HG03139 (cell line): ENCODE data around the gene OR2H1.

ENCODE experiments used
- ATAC-seq: cut with Tn5 transposase; IDR thresholded peaks from one replicate; pipeline ENCODE4 v1.9.1; 2021; ENCODE audit not compliant: unreplicated experiment

OR2H1 gene

GRCh38 chr6:29483186-29483585 lies 26.2 kb downstream of the OR2H1 start:
- no peak for ATAC-seq

DNA sequence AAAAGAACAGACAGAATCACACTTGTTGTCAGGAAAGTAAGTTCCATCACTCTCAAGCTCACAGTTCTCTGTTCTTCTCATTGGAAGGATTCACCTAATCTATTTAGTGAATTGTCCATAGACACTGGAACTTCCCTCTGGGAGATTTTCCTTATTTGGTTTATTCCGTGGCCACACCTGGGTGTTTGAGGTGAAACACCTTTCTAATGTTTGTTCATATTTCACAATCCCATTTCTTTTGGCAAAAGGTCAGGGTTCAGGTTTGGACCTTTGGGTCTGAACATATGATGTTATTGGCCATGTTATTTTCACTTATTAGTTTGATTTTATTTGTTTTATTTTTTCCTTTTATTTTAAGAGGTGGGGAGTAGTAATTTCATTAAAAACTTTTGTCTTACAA lies 26.8 kb downstream of the OR2H1 start:
- ATAC-seq: no peak

DNA sequence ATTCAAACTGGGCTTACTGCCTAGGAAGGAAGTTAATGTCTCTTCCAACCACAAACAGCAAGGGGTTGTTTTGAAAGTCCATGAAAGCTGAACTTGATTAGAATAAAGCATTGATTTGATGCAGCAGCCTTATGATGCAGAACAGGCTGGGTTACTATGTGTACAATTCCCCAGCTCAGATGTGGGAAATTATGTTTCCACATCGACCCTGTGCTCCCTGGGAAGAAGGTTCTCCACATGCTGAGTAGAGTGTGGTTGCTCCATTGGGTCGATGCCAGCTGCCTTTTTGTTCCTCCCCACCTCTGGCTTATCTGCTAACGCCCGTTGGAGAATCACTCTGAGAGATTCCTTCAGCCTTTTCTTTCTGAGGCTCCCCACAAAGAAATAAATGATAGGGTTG lies 29.6 kb downstream of the OR2H1 start:
- ATAC-seq: no peak

- no peak for ATAC-seq
These were observed 30.2 kb downstream of the OR2H1 start for GRCh38 chr6:29487131-29487530.

DNA sequence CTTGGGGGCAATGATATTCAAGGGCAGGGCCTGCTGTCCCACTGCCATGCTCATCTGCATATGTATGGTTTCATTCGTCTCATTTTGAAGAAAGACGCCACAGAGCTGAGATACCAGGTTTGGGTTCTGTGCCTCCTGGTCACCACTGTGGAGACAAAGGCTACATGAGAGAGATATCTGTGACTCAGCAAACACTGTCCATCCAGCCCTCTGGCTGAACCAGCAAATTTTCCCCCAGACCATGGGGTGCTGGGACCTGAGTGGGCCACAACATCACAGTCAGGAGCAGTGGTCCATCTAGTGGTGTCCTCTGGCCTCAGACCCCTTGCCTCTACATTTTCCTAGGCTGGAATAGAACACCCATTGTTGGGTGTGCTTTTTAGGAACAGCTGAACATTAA lies 30.7 kb downstream of the OR2H1 start, which contains the start of gene MAS1L:
Gene MAS1L (minus strand): TSS at position 297 of the 400 bp plus-strand sequence. CDS start 54 bp downstream, at position 243.
- ATAC-seq: no peak

DNA sequence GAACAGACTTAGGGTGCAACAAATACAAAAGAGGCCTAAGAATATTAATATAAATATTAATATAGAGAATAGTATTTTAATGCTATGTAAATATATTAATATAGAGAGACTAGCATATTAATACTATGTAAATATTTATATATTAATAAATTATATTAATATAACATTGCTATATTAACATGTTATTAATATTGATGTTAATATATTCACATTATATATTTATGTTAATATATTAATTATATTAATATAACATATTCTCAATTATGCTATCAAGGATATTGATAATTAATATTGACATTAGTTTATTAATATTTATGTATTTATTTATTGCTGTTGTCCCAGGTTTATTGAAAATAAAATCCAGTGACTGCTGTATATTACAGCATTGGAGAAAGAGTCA lies 31.9 kb downstream of the OR2H1 start:
- no peak for ATAC-seq

- ATAC-seq: no peak
These were observed 32.3 kb downstream of the OR2H1 start for GRCh38 chr6:29489286-29489685.

GRCh38 chr6:29490055-29490454 lies 33.1 kb downstream of the OR2H1 start:
- no peak for ATAC-seq

DNA sequence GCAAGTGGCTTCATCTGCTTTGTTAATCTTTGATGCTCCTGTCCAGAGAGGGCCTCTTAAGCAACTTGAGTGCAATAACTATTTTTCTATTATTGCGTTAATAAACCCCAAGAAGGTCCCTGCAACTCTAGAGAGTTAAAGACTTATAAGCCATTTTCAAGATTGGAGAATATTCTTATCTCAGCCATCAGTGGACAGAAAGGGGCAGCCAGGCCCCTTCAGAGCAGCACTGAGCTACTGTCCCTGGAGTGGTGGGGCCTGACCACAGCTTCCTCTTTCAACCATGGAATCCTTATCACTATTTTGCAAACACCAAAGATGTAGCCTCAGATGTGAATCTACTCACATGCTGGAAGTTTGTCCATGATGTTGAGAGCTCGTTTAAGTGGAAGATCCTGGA lies 33.6 kb downstream of the OR2H1 start:
- ATAC-seq: no peak

GRCh38 chr6:29491574-29491973 lies 34.6 kb downstream of the OR2H1 start:
- no peak for ATAC-seq

DNA sequence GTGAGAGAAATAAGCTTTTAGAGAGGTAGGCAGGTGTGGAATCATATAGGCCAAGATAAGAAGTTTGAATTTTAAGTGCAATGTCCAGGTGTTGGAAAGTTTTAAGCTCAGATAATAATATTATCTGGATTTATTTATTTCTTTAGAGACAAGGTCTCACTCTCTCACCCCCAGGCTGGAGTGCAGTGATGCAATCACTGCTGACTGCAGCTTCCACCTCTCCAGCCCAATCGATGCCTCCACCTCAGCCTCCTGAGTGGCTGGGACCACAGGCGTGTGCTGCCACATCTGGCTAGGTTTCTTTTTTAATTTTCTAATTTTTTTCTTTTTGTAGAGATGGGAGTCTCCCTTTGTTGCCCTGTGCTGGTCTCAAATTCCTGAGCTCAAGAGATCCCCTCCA lies 36.3 kb downstream of the OR2H1 start:
- no peak for ATAC-seq

DNA sequence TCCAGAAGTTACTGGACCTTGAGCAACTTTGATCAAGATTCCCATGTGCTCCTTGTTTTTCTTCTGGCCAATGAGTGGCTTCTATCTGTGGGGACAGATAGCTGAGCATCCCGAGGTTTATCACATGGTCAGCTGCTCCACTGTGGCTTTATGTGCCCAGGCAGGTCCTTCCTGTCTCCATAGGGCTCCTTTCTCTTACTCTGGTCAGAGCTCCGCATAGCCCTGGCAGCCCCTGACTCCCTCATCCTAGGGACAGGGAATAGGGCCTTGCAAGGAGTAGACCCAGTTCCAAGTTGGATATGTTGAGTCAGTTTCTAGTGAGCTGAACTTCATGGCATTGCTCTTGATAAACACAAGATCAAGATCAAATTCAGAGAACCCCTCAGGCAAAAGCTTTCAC lies 37.2 kb downstream of the OR2H1 start:
- no peak for ATAC-seq

GRCh38 chr6:29495571-29495970 lies 38.6 kb downstream of the OR2H1 start:
- ATAC-seq: no peak

DNA sequence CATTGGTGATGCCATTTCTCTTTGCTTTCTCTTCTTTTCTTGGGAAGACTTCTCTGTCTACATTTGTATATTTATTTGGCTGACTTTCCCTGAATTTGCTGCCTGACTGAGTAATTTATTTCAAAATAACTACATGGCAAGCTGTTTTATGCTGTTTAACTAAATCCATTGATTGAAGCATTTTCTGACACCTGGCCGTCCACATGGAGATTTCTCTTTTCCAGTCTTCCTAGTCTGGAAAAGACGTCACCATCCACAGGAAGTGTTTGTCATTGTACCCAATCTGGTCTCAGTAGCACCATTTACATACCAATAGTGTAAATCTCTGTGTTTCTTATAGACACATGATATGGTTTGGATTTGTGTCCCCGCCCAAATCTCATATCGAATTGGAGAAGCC lies 40.0 kb downstream of the OR2H1 start:
- ATAC-seq: no peak

DNA sequence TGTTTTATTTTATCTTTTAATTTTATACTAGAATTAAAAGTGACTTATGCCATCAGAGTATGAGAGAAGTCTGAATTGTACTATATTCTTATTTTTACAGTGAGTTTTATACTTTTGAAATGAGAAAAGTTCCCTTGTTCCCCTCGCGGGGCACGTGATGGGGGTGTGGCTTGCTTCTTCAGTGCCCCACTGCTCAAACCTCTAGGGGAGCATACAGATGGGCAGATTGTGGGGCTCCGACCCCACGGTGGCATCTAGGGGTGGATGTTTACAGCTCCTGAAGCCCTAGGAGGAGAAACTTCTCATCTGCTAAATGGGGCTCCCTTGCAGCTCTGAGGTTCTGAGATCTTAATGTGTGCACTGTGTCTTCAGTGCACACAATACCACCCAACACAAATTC lies 42.7 kb downstream of the OR2H1 start:
- ATAC-seq: no peak

- no peak for ATAC-seq
These were observed 43.6 kb downstream of the OR2H1 start for GRCh38 chr6:29500594-29500993.

DNA sequence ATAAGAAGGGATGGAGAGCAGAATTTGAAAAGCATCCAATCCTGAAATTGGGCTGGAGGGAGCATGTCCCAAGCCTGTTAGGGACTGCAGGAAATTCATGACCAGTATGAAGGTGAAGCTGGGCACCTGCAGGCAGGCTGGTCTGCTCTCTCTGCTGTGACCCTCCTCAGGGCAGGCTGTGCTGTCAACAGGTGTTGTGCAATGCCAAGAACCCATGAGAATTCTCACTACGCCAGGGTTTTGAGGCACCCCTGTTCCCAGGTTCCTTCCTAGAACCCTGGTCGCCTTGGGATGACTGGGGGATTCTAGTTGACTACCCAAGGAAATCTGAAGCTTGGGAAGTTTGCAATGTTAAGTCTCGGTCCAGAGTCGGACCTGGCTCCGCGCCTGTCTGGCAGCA lies 44.2 kb downstream of the OR2H1 start:
- no peak for ATAC-seq

DNA sequence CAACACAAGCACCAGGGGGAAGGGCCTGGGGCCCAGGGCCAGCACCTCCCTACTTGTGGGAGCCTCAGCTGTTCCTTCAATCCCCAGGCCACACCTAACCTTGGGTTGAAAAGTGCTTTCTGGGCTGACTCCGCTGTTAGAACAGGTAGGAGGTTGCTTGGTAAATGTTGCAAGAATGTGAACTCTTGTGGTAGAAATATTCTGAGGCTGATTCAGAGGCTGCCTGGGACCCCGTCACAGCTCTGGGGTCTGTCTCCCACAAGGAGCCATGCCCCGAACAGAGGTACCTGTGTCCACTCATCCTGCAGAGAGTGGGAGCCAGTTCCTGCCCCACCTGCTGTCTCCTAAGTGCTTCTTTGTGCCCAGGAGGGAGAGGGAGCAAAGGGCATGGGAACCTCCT lies 45.2 kb downstream of the OR2H1 start:
- ATAC-seq: no peak

- ATAC-seq: no peak
These were observed 45.6 kb downstream of the OR2H1 start for GRCh38 chr6:29502597-29502996.

DNA sequence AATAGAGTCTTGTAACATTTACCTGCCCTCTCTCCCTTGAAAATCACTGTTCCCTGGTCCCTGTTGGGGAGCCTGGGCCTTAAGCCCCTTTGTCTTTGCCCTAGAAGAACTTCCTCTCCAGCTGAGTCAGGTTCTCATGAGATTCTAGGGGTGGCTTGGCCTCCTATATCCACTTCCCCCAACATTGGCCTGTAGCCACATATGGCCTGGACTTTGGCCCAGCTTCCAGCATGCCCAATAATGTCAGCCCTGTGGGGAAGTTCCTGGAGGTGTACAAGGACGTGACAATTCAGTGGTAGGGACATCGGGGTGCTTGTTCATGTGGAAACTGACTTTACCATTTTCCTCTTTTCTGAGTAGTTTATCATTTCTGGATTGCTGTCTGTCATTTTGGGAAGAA lies 48.0 kb downstream of the OR2H1 start:
- no peak for ATAC-seq

DNA sequence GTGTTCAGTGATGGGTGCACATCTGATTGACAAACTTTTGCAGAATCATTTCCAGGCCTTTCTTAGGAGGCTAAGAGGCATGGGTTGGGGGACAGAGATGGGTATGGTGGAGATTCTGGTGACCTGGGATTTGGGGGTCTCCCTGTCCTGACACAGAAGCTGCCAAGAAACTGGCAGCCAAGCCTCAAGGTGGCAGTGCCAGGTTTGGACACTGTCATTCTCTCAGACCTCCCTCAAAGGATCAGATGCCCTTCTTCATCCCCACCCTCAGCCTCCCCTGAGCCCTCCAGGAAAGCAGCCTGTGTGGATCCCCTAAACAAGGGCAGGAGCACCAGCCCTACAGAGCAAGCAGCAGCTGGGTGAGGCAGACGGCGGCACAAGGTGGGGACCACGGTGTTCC lies 48.9 kb downstream of the OR2H1 start:
- ATAC-seq: no peak

DNA sequence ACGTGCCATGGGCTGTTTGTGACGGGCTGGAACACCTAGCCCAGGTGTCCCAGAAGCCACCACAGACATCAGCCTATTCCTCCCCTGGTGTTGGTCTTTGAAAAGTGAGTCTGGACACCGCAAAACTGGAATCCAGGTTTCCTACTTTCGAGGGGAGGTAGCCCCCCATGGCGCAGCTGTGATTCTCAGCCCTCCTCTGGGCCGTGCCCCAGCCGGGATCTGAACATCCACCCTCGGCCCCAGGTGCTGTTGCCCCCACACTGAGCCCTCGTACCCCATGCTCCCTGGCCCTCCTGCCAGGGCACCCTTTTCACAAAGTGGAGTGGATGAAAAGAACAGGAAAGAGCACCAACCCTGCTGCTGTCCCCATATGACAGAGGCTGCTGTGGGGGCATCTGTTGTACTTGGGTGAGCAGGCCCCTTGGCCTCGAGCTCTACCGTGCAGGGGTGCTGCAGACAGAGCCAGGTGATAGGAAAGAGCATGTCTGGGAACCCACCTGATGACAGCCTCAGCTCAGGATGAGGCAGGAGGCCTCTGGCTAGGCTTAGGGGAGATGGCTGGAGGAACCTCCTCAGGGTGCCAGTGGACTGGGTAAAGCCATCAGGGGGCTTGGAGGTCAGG lies 49.6 kb downstream of the OR2H1 start:
- ATAC-seq: no peak

- ATAC-seq: no peak
These were observed 50.4 kb downstream of the OR2H1 start for GRCh38 chr6:29507319-29507718.

- no peak for ATAC-seq
These were observed 52.3 kb downstream of the OR2H1 start for GRCh38 chr6:29509239-29509638.
